ENCODE results near the gene EXOC3L4. TPM values are rescaled to one million over a fixed set of nuclear protein-coding genes. Genes with fewer than 3 reads are reported as not detected.
A peak's percentile ranks its signal among the peaks of the same experiment; 100 is the strongest.

Gene EXOC3L4
- total and polyA plus RNA-seq, 9 of the 15 experiments (the other 6 are each of a cell fraction or from before 2014, with no cell fraction given), result 0.10 to 6.7 (median 0.98) TPM; not detected in 1

DNA sequence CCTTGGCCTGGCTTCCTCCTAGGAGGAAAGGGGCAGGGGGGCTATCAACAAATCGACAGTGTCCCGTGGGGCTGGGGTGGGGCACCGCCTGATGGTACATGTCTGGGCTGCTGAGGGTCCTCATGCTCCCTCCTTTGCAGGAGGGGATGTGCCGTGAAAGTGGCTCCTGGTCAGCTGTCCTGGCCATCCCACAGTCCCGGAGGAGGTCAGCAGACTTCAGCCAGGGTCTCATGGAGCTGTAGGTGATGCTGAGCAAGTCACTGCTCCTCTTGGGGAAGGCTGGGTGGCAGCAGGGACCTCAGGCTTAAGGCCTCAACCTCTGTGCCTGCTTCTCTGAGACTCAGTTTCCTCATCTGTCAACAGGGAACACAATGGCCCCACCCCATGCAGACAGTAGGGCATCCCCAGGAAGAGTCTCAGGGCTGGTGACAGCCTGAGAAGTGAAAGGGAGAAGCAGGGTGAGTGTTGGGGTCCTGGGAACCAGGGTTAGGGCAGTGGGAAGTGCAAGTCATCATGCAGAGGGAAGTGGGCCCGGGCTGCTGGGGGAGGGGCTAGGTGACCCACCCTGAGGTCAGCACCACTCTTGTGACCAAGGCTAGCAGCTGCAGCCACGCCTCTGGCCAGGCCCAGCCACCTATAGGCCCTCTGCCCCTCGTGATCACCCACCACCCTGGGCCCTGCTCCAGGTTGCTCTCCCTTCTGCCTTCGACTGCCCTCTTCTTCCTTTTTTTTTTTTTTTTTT is 24.3 kb downstream of the EXOC3L4 start (continued):
- TF ChIP-seq U2AF1 (optimal IDR thresholded peaks at IDR 0.05; ENCODE audit: low read depth, low read length) (no peak), BRCA1 (IDR thresholded peaks at IDR 0.05) (no peak), BRCA1 (CRISPR knock-in tag; IDR thresholded peaks at IDR 0.05) (no peak), ZC3H11A (IDR thresholded peaks at IDR 0.05; ENCODE audit: low read depth, low read length) (no peak), TFAM (CRISPR knock-in tag; conservative IDR thresholded peaks at IDR 0.05) (no peak), POLR2G (IDR thresholded peaks at IDR 0.05; ENCODE audit: low read depth, low read length) (0 out of 2 replicates have a peak, but pooled peaks have one; percentile 7), SIN3B (IDR thresholded peaks at IDR 0.05; ENCODE audit: low read depth) (no peak), MECOM (CRISPR knock-in tag; IDR thresholded peaks at IDR 0.05) (no peak), HDAC1 (IDR thresholded peaks at IDR 0.05) (peak in 1 of 2 experiments; percentile 47; a peak in 2 of 4 replicates), PHTF2 (CRISPR knock-in tag; IDR thresholded peaks at IDR 0.05) (no peak), ZNF197 (CRISPR knock-in tag; IDR thresholded peaks at IDR 0.05; ENCODE audit: low read depth) (no peak), POLR2AphosphoS2 (IDR thresholded peaks at IDR 0.05; ENCODE audit: low read length) (no peak), TCFL5 (CRISPR knock-in tag; conservative IDR thresholded peaks at IDR 0.05) (no peak), ZBTB8A (IDR thresholded peaks at IDR 0.05; ENCODE audit: partially characterized antibody) (no peak), ZKSCAN1 (IDR thresholded peaks at IDR 0.05; ENCODE audit: low read depth, low read length) (peak; percentile 43; the same call in 1 of the 2 replicates), SMARCE1 (IDR thresholded peaks at IDR 0.05) (peak; percentile 86), JUNB (CRISPR knock-in tag; conservative IDR thresholded peaks at IDR 0.05) (no peak), HMG20A (CRISPR knock-in tag; conservative IDR thresholded peaks at IDR 0.05) (no peak), POLR3A (IDR thresholded peaks at IDR 0.05; ENCODE audit: borderline replicate concordance, extremely low read depth, insufficient read depth, insufficient read length) (no peak), POLR3G (IDR thresholded peaks at IDR 0.05; ENCODE audit: extremely low read depth, insufficient read length, insufficient replicate concordance) (no peak), ZNF232 (CRISPR knock-in tag; IDR thresholded peaks at IDR 0.05) (no peak), ELF4 (CRISPR knock-in tag; IDR thresholded peaks at IDR 0.05) (no peak)
- TF ChIP-seq, protein P1, sequence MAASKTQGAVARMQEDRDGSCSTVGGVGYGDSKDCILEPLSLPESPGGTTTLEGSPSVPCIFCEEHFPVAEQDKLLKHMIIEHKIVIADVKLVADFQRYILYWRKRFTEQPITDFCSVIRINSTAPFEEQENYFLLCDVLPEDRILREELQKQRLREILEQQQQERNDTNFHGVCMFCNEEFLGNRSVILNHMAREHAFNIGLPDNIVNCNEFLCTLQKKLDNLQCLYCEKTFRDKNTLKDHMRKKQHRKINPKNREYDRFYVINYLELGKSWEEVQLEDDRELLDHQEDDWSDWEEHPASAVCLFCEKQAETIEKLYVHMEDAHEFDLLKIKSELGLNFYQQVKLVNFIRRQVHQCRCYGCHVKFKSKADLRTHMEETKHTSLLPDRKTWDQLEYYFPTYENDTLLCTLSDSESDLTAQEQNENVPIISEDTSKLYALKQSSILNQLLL (CRISPR knock-in tag; IDR thresholded peaks at IDR 0.05; ENCODE audit: borderline replicate concordance), result no peak
